GM23338 (cell line): ENCODE measurements around the gene DIP2C. TPM values are rescaled to one million over a fixed set of nuclear protein-coding genes. Genes with fewer than 3 reads are reported as not detected.

Source experiments
- ATAC-seq: fragments of 200-7000 bp; cut with Tn5 transposase; 3 replicates; pipeline ENCODE4 v1.9.1; 2020
- DNase-seq: peaks from one replicate; pipeline ENCODE4 v3.0.0-alpha.2; 2015; ENCODE audit warnings: low spot score
- H2AFZ ChIP-seq: fragments of 200-600 bp; sonication (generic); 2 replicates; pipeline ENCODE4 v1.8.0; 2016; ENCODE audit warnings: antibody characterized with exemption, mild to moderate bottlenecking, moderate library complexity
- H3F3A ChIP-seq: fragments of 200-600 bp; sonication (generic); replicated peaks from 2 replicates; pipeline ENCODE4 v1.8.0; 2017; ENCODE audit warnings: antibody characterized with exemption, mixed run types, low read depth
- H3K27ac ChIP-seq: fragments of 200-600 bp; sonication (generic); 2 replicates; pipeline ENCODE4 v1.6.1; 2016; ENCODE audit warnings: low read depth
- H3K27me3 ChIP-seq: fragments of 200-600 bp; sonication (generic); 2 replicates; pipeline ENCODE4 v1.8.0; 2016; ENCODE audit warnings: mild to moderate bottlenecking, mixed run types, moderate library complexity; ENCODE audit not compliant: insufficient read depth
- H3K36me3 ChIP-seq: fragments of 200-600 bp; sonication (generic); 2 replicates; pipeline ENCODE4 v1.8.0; 2016; ENCODE audit warnings: mild to moderate bottlenecking; ENCODE audit not compliant: insufficient read depth
- H3K4me1 ChIP-seq: fragments of 200-600 bp; sonication (generic); 2 replicates; pipeline ENCODE4 v1.8.0; 2016; ENCODE audit warnings: mild to moderate bottlenecking, moderate library complexity; ENCODE audit not compliant: insufficient read depth
- H3K4me2 ChIP-seq: fragments of 200-600 bp; sonication (generic); 2 replicates; pipeline ENCODE4 v1.7.1; 2017; ENCODE audit warnings: mixed run types
- H3K4me3 ChIP-seq: fragments of 200-600 bp; sonication (generic); 2 replicates; pipeline ENCODE4 v1.6.1; 2016; ENCODE audit warnings: mixed run types
- H3K79me2 ChIP-seq: fragments of 200-600 bp; sonication (generic); replicated peaks from 2 replicates; pipeline ENCODE4 v1.8.0; 2017; ENCODE audit warnings: mild to moderate bottlenecking; ENCODE audit not compliant: insufficient read depth
- H3K9me2 ChIP-seq: fragments of 200-600 bp; sonication (generic); 2 replicates; pipeline ENCODE4 v1.8.0; 2017; ENCODE audit not compliant: insufficient read depth
- H4K20me1 ChIP-seq: fragments of 200-600 bp; sonication (generic); replicated peaks from 2 replicates; pipeline ENCODE4 v1.8.0; 2017; ENCODE audit warnings: mild to moderate bottlenecking; ENCODE audit not compliant: insufficient read depth
- H3K27ac Mint-ChIP-seq: 2 replicates; pipeline ENCODE4 v1.8.0; 2020; ENCODE audit warnings: inconsistent platforms, mild to moderate bottlenecking, moderate library complexity, mixed read lengths
- H3K27me3 Mint-ChIP-seq: 3 replicates; pipeline ENCODE4 v1.8.0; 2022; ENCODE audit warnings: low read depth, mild to moderate bottlenecking, moderate library complexity, mixed read lengths, inconsistent platforms; ENCODE audit not compliant: insufficient read depth, poor library complexity
- H3K36me3 Mint-ChIP-seq: 3 replicates; pipeline ENCODE4 v1.8.0; 2021; ENCODE audit warnings: low read depth, mild to moderate bottlenecking, inconsistent platforms, moderate library complexity, mixed read lengths
- H3K4me1 Mint-ChIP-seq: 3 replicates; pipeline ENCODE4 v1.8.0; 2020; ENCODE audit warnings: mild to moderate bottlenecking, inconsistent platforms, mixed read lengths
- H3K4me3 Mint-ChIP-seq: 3 replicates; pipeline ENCODE4 v1.8.0; 2021; ENCODE audit warnings: moderate library complexity, mild to moderate bottlenecking, inconsistent platforms, mixed read lengths
- H3K9me3 Mint-ChIP-seq: 3 replicates; pipeline ENCODE4 v1.8.0; 2020; ENCODE audit warnings: moderate library complexity, mild to moderate bottlenecking, inconsistent platforms, mixed read lengths
- CREB1 ChIP-seq: fragments of 250-450 bp; sonication (Bioruptor Pico); IDR thresholded peaks from 2 replicates; pipeline ENCODE4 v1.5.0; 2020; ENCODE audit warnings: low read depth, mild to moderate bottlenecking, moderate library complexity
- EZH2 ChIP-seq: fragments of 200-600 bp; sonication (generic); IDR thresholded peaks from one replicate; pipeline ENCODE4 v1.8.0; 2017; ENCODE audit warnings: antibody characterized with exemption, mild to moderate bottlenecking, low read depth; ENCODE audit not compliant: unreplicated experiment
- NANOG ChIP-seq: IDR thresholded peaks from 2 replicates; pipeline ENCODE4 v1.6.1; 2016; ENCODE audit warnings: antibody characterized with exemption, borderline replicate concordance
- POLR2AphosphoS5 ChIP-seq: IDR thresholded peaks from 2 replicates; pipeline ENCODE4 v1.6.1; 2016; ENCODE audit warnings: antibody characterized with exemption, low read depth
- REST ChIP-seq: IDR thresholded peaks from one replicate; pipeline ENCODE4 v1.6.1; 2018; ENCODE audit warnings: antibody characterized with exemption; ENCODE audit not compliant: unreplicated experiment
- STAT1 ChIP-seq: IDR thresholded peaks from one replicate; pipeline ENCODE4 v1.6.1; 2016; ENCODE audit warnings: antibody characterized with exemption; ENCODE audit not compliant: unreplicated experiment
- ZNF114 ChIP-seq: fragments of 250-450 bp; sonication (Bioruptor Pico); IDR thresholded peaks from 2 replicates; pipeline ENCODE4 v1.5.0; 2020; ENCODE audit warnings: mild to moderate bottlenecking, moderate library complexity
- ZNF462 ChIP-seq: fragments of 250-450 bp; sonication (Bioruptor Pico); IDR thresholded peaks from 2 replicates; pipeline ENCODE4 v1.5.0; 2020; ENCODE audit warnings: mild to moderate bottlenecking, moderate library complexity
- polyA plus RNA-seq: library from polyadenylated mRNA; unstranded; fragments of >200 nt; fragmentation: Nextera tagmentation; extraction: Ambion mirVana; gene quantifications from 2 replicates; pipeline ENCODE4 v1.2.1, GENCODE V29; 2016
- total RNA-seq: library from RNA; depleted of rRNA; stranded (reverse); fragments of >200 nt; shearing (Covaris generic); gene quantifications from 2 replicates; pipeline ENCODE4 v1.2.3, GENCODE V29; 2014

The DIP2C gene
- total and polyA plus RNA-seq, 2 experiments from 2014 or later, result 5.1 to 7.7 TPM

GRCh38 chr10:232878-233277, 456.6 kb downstream of the DIP2C start:
- no peaks in the 10 kb centered on the region for H3K9me2 ChIP-seq
- Mint-ChIP-seq H3K27ac (no peak overlapping the region), H3K4me3 (no peak overlapping the region), H3K27me3 (peaks cover 3% of the 10 kb centered on the region), H3K9me3 (no peaks in the 10 kb centered on the region), H3K4me1 (no peaks in the 10 kb centered on the region; the same call in 1 of the 3 replicates), H3K36me3 (no peaks in the 10 kb centered on the region; the same call in 2 of the 3 replicates)
- ATAC-seq (no peak), DNase-seq (no peak)
- H3K79me2 ChIP-seq, result no peaks in the 10 kb centered on the region
- H3K27ac ChIP-seq, result no peak overlapping the region
- no peak overlapping the region for H2AFZ ChIP-seq
- H3K4me3 ChIP-seq, result no peak overlapping the region
- H3K4me2 ChIP-seq, result no peak overlapping the region
- H4K20me1 ChIP-seq, result no peaks in the 10 kb centered on the region
- TF ChIP-seq REST, result no peak
- TF ChIP-seq STAT1, result no peak
- H3F3A ChIP-seq, result no peaks in the 10 kb centered on the region
- no peaks in the 10 kb centered on the region for H3K4me1 ChIP-seq
- no peaks in the 10 kb centered on the region for H3K27me3 ChIP-seq
- H3K36me3 ChIP-seq, result no peaks in the 10 kb centered on the region

DNA sequence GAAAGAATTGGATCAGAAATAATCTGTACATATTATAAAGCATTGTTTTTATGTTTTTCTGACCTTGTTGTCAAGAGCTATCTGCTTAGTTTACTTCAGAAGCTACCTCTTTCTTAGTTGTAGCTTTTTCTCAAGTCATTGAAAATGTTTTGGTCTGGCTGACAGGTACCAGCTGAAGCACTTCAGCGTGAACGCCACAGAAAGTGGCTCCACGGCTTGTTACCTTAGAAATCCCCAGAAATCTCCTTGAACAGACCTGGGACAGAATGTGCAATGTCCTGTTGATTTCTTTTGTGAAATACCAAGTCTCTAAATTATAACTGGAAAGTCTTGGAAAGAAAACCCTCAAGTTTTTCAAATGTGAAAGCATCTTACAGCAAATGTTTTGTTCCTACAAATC, 457.4 kb downstream of the DIP2C start:
- Mint-ChIP-seq H3K9me3 (no peaks in the 10 kb centered on the region), H3K36me3 (no peaks in the 10 kb centered on the region; the same call in 2 of the 3 replicates), H3K27ac (no peak overlapping the region), H3K27me3 (peaks cover 3% of the 10 kb centered on the region), H3K4me3 (no peak overlapping the region), H3K4me1 (no peaks in the 10 kb centered on the region; the same call in 1 of the 3 replicates)
- Histone ChIP-seq H3K4me3 (no peak overlapping the region), H3F3A (no peaks in the 10 kb centered on the region), H2AFZ (no peak overlapping the region), H3K4me1 (no peaks in the 10 kb centered on the region), H4K20me1 (no peaks in the 10 kb centered on the region), H3K27me3 (no peaks in the 10 kb centered on the region), H3K36me3 (no peaks in the 10 kb centered on the region), H3K9me2 (no peaks in the 10 kb centered on the region), H3K27ac (no peak overlapping the region), H3K4me2 (no peak overlapping the region), H3K79me2 (no peaks in the 10 kb centered on the region)
- ATAC-seq, result no peak
- TF ChIP-seq POLR2AphosphoS5 (no peak), CREB1 (CRISPR knock-in tag) (no peak), REST (no peak), NANOG (no peak), EZH2 (no peak), ZNF462 (CRISPR knock-in tag) (no peak), ZNF114 (CRISPR knock-in tag) (no peak)
- no peak for DNase-seq
